ENCODE results near the gene THADA. TPM values are rescaled to one million over a fixed set of nuclear protein-coding genes. Genes with fewer than 3 reads are reported as not detected.

Gene THADA
- total and polyA plus RNA-seq, 2 donors (not counting 1 experiment from before 2014, with no cell fraction given), result 9.2 to 36.2 TPM

GRCh38 chr2:43412114-43412753 is 183.6 kb downstream of the THADA start:
- Histone ChIP-seq H3K4me3 (replicated peaks in 1 of 4; ENCODE audit: control extremely low read depth in 1 of 4, insufficient read depth in 1 of 4, low read depth in 3 of 4, low read length in 4 of 4) (no peak overlapping the region), H3K4me1 (ENCODE audit: control insufficient read depth, extremely low read depth, insufficient read depth, low read length) (peaks cover 3% of the 10 kb centered on the region), H3K36me3 (ENCODE audit: control insufficient read depth, insufficient read depth, low read length) (no peaks in the 10 kb centered on the region), H3K9me3 (ENCODE audit: control insufficient read depth, insufficient read depth, low read depth, low read length) (no peaks in the 10 kb centered on the region), H2AFZ (ENCODE audit: low read length) (no peak overlapping the region), H3K79me2 (ENCODE audit: control insufficient read depth, insufficient read depth, low read length) (no peaks in the 10 kb centered on the region), H3K27me3 (ENCODE audit: control insufficient read depth, insufficient read depth, low read length) (no peaks in the 10 kb centered on the region), H4K20me1 (ENCODE audit: control insufficient read depth, extremely low read depth, insufficient read depth, low read length) (no peaks in the 10 kb centered on the region), H3K9ac (ENCODE audit: insufficient read depth, low read length) (no peak overlapping the region), H3K27ac (ENCODE audit: insufficient read depth, low read length) (no peak overlapping the region), H3K4me2 (ENCODE audit: extremely low read depth, insufficient read depth, low read length) (no peak overlapping the region)
- no peak for TF ChIP-seq EZH2 (IDR thresholded peaks at IDR 0.05; ENCODE audit: low read length, missing control alignments)
- no peak for TF ChIP-seq CTCF (conservative IDR thresholded peaks at IDR 0.05 in 1 of 2, IDR thresholded peaks at IDR 0.05 in 1 of 2; ENCODE audit: low read depth in 1 of 2, low read length in 2 of 2)
- peak; percentile 54 to 58 for DNase-seq (ENCODE audit: low read depth in 2 of 2)

DNA sequence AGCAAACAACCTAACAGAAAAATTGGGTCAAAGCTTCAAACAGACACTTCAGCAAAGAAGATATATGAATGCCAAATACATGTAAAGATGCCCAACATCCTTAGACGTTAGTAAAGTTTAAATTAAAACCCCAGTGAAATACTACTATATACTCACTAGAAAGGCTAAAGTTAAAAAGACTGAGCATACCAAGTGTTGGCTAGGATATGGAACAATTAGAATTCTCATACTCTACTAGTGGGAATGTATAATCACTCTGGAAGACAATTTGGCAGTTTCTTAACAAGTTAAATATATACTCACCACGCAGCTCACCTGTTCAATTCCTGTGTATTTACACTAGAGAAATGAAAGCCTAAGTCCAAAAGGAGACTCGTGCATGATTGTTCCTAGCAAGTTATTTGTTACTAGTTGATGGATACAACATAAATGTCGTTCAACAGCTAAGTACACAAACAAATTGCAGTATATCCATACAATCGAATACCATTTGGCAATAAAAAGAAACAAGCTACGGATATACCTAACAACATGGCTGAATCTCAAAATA is 185.7 kb downstream of the THADA start:
- H3K36me3 ChIP-seq (ENCODE audit: control insufficient read depth, insufficient read depth, low read length), result no peaks in the 10 kb centered on the region
- H3K4me1 ChIP-seq (ENCODE audit: control insufficient read depth, extremely low read depth, insufficient read depth, low read length), result peaks cover 5% of the 10 kb centered on the region
- H2AFZ ChIP-seq (ENCODE audit: low read length), result no peak overlapping the region
- H3K9ac ChIP-seq (ENCODE audit: insufficient read depth, low read length), result no peak overlapping the region
- no peak overlapping the region for H3K4me2 ChIP-seq (ENCODE audit: extremely low read depth, insufficient read depth, low read length)
- H4K20me1 ChIP-seq (ENCODE audit: control insufficient read depth, extremely low read depth, insufficient read depth, low read length), result no peaks in the 10 kb centered on the region
- TF ChIP-seq EZH2 (IDR thresholded peaks at IDR 0.05; ENCODE audit: low read length, missing control alignments) (no peak), CTCF (conservative IDR thresholded peaks at IDR 0.05 in 1 of 2, IDR thresholded peaks at IDR 0.05 in 1 of 2; ENCODE audit: low read depth in 1 of 2, low read length in 2 of 2) (no peak)
- DNase-seq (ENCODE audit: low read depth in 2 of 2), result no peak
- H3K27ac ChIP-seq (ENCODE audit: insufficient read depth, low read length), result no peak overlapping the region
- H3K4me3 ChIP-seq (replicated peaks in 1 of 4; ENCODE audit: control extremely low read depth in 1 of 4, insufficient read depth in 1 of 4, low read depth in 3 of 4, low read length in 4 of 4), result no peak overlapping the region
- H3K9me3 ChIP-seq (ENCODE audit: control insufficient read depth, insufficient read depth, low read depth, low read length), result no peaks in the 10 kb centered on the region
- H3K79me2 ChIP-seq (ENCODE audit: control insufficient read depth, insufficient read depth, low read length), result no peaks in the 10 kb centered on the region
- H3K27me3 ChIP-seq (ENCODE audit: control insufficient read depth, insufficient read depth, low read length), result no peaks in the 10 kb centered on the region

- no peak overlapping the region for H3K27ac ChIP-seq (ENCODE audit: insufficient read depth, low read length)
- TF ChIP-seq EZH2 (IDR thresholded peaks at IDR 0.05; ENCODE audit: low read length, missing control alignments) (no peak), CTCF (conservative IDR thresholded peaks at IDR 0.05 in 1 of 2, IDR thresholded peaks at IDR 0.05 in 1 of 2; ENCODE audit: low read depth in 1 of 2, low read length in 2 of 2) (no peak)
These were observed 187.3 kb downstream of the THADA start for GRCh38 chr2:43408407-43409160.

More at GRCh38 chr2:43408407-43409160, 187.3 kb downstream of the THADA start:
- H2AFZ ChIP-seq (ENCODE audit: low read length), result no peak overlapping the region
- no peak overlapping the region for H3K4me3 ChIP-seq (replicated peaks in 1 of 4; ENCODE audit: control extremely low read depth in 1 of 4, insufficient read depth in 1 of 4, low read depth in 3 of 4, low read length in 4 of 4)
- no peaks in the 10 kb centered on the region for H3K36me3 ChIP-seq (ENCODE audit: control insufficient read depth, insufficient read depth, low read length)
- H3K4me1 ChIP-seq (ENCODE audit: control insufficient read depth, extremely low read depth, insufficient read depth, low read length), result peaks cover 5% of the 10 kb centered on the region
- H4K20me1 ChIP-seq (ENCODE audit: control insufficient read depth, extremely low read depth, insufficient read depth, low read length), result no peaks in the 10 kb centered on the region
- H3K27me3 ChIP-seq (ENCODE audit: control insufficient read depth, insufficient read depth, low read length), result no peaks in the 10 kb centered on the region
- no peaks in the 10 kb centered on the region for H3K79me2 ChIP-seq (ENCODE audit: control insufficient read depth, insufficient read depth, low read length)
- no peak overlapping the region for H3K4me2 ChIP-seq (ENCODE audit: extremely low read depth, insufficient read depth, low read length)
- H3K9me3 ChIP-seq (ENCODE audit: control insufficient read depth, insufficient read depth, low read depth, low read length), result no peaks in the 10 kb centered on the region
- DNase-seq (ENCODE audit: low read depth in 2 of 2), result peak in 1 of 2 donors; percentile 18
- H3K9ac ChIP-seq (ENCODE audit: insufficient read depth, low read length), result no peak overlapping the region
